Stomach (tissue), 4 donors: ENCODE data around the gene ANGEL1.

Experiments used
- CTCF ChIP-seq, 7 experiments: fragments of 450-650 bp in 4 of 7; fragments of 200-600 bp in 3 of 7; sonication (generic) in 3 of 7; IDR thresholded peaks; one replicate each; pipeline ENCODE4 v1.5.1; 2016 to 2019; ENCODE audit warnings: antibody characterized with exemption in 7 of 7, control low read depth in 2 of 7, mild to moderate bottlenecking in 1 of 7
- POLR2AphosphoS5 ChIP-seq, 3 donors: sonication (generic); formaldehyde crosslinking; IDR thresholded peaks; one replicate each; pipeline ENCODE4 v1.6.1; 2016; ENCODE audit warnings: antibody characterized with exemption in 3 of 3

GRCh38 chr14:76812422-76813383 is at the start of gene ANGEL1:
- TF ChIP-seq CTCF (IDR thresholded peaks at IDR 0.05) (no peak), POLR2AphosphoS5 (IDR thresholded peaks at IDR 0.05) (peak; percentile 80 to 95 (median 89))
